Lower leg skin (tissue), 4 donors: ENCODE results near the gene ANK2. TPM values are rescaled to one million over a fixed set of nuclear protein-coding genes. Genes with fewer than 3 reads are reported as not detected.

Source experiments
- DNase-seq, 2 donors: peaks; one replicate each; pipeline ENCODE4 v3.0.0-alpha.2; 2019; ENCODE audit warnings: low spot score in 2 of 2
- H3K4me3 ChIP-seq: fragments of 200-600 bp; sonication (generic); 2 replicates; pipeline ENCODE4 v1.5.1; 2017; ENCODE audit warnings: mild to moderate bottlenecking, low read depth; ENCODE audit not compliant: poor library complexity, severe bottlenecking
- POLR2A ChIP-seq, 2 donors: fragments of 450-650 bp; IDR thresholded peaks; one replicate each; pipeline ENCODE4 v1.6.1; 2016 to 2017; ENCODE audit warnings: antibody characterized with exemption in 2 of 2, mild to moderate bottlenecking in 1 of 2, moderate library complexity in 1 of 2
- WGBS, 2 donors: methylation state at CpG; one replicate each; pipeline ENCODE4 v1.1.5; 2018; 5-methylcytosine and 5-hydroxymethylcytosine counted together
- intact Hi-C: fragments of 100-400 bp; cut with DNase I; formaldehyde crosslinking; loops from one replicate; pipeline ENCODE4 v1.15.0; 2023; ENCODE audit warnings: low total_unique reads
- total RNA-seq, 4 donors: library from RNA; depleted of rRNA; stranded (reverse); fragments of >200 nt; gene quantifications; one replicate each; pipeline ENCODE4 v1.1.0, GENCODE V29; 2016
- TF ChIP-seq, protein P1 (sequence below), 3 donors: fragments of 450-650 bp; IDR thresholded peaks; one replicate each; pipeline ENCODE4 v1.5.1; 2016; ENCODE audit warnings: antibody characterized with exemption in 3 of 3, mild to moderate bottlenecking in 3 of 3, moderate library complexity in 2 of 3

Gene ANK2
- total RNA-seq: 10 to 100 TPM in 3 of 4 donors, 1 to 10 TPM in 1; 7.1 to 28.8 (median 18.3) TPM

- TF ChIP-seq POLR2A (IDR thresholded peaks at IDR 0.05): no peak
- TF ChIP-seq, protein P1, sequence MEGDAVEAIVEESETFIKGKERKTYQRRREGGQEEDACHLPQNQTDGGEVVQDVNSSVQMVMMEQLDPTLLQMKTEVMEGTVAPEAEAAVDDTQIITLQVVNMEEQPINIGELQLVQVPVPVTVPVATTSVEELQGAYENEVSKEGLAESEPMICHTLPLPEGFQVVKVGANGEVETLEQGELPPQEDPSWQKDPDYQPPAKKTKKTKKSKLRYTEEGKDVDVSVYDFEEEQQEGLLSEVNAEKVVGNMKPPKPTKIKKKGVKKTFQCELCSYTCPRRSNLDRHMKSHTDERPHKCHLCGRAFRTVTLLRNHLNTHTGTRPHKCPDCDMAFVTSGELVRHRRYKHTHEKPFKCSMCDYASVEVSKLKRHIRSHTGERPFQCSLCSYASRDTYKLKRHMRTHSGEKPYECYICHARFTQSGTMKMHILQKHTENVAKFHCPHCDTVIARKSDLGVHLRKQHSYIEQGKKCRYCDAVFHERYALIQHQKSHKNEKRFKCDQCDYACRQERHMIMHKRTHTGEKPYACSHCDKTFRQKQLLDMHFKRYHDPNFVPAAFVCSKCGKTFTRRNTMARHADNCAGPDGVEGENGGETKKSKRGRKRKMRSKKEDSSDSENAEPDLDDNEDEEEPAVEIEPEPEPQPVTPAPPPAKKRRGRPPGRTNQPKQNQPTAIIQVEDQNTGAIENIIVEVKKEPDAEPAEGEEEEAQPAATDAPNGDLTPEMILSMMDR (IDR thresholded peaks at IDR 0.05): no peak
- H3K4me3 ChIP-seq: no peak within 1 kb of the TSS
- no peak for DNase-seq
- intact Hi-C loops: no loop called here
- WGBS, 2 donors: 21 to 25% methylated on average over 20 of the region's 20 CpGs
Observed at GRCh38 chr4:113049421-113050370, at the start of gene ANK2. ANK2 (plus strand) TSS chr4:113049653; CDS start chr4:113049729, 76 bp downstream.

- no peak overlapping the region for H3K4me3 ChIP-seq
- intact Hi-C loops: no loop called here
- TF ChIP-seq, protein P1 (IDR thresholded peaks at IDR 0.05): no peak
- no peak for TF ChIP-seq POLR2A (IDR thresholded peaks at IDR 0.05)
- DNase-seq: no peak
- 81 to 93% methylated on average over 2 of the region's 2 CpGs for WGBS, 2 donors
Observed at GRCh38 chr4:113003841-113004240, 45.6 kb upstream of the ANK2 start.

- no peak overlapping the region for H3K4me3 ChIP-seq
- no peak for DNase-seq
- TF ChIP-seq, protein P1 (IDR thresholded peaks at IDR 0.05): no peak
- TF ChIP-seq POLR2A (IDR thresholded peaks at IDR 0.05): no peak
- WGBS, 2 donors: 65 to 92% methylated on average over 4 of the region's 4 CpGs
- intact Hi-C loops: no loop called here
Observed at GRCh38 chr4:113004655-113005054, 44.8 kb upstream of the ANK2 start.

- intact Hi-C loops: no loop called here
- H3K4me3 ChIP-seq: no peak overlapping the region
- TF ChIP-seq, protein P1 (IDR thresholded peaks at IDR 0.05): no peak
- TF ChIP-seq POLR2A (IDR thresholded peaks at IDR 0.05): no peak
- DNase-seq: no peak
- 69 to 81% methylated on average over 1 of the region's 1 CpG for WGBS, 2 donors
Observed at GRCh38 chr4:113006632-113007031, 42.8 kb upstream of the ANK2 start.

DNA sequence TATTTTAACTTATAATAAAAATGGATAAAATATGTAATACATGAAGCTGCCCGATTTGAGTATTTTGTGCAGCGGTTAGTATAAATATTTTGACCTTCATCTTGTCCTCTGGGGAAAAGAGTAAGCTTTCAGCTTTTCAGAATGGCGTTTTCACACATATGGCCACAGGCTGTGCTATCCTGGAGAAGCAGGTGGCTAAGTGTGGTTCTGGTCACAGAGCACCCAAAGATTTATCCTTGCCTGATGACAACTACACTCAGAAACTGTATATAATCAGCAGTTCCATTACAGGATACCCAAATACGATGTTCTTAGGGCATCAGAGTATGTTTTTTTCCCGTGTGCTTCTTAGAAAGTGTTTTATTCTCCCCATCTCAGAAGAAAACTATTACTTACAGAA is 42.3 kb upstream of the ANK2 start:
- TF ChIP-seq POLR2A (IDR thresholded peaks at IDR 0.05): no peak
- TF ChIP-seq, protein P1 (IDR thresholded peaks at IDR 0.05): no peak
- 70 to 81% methylated on average over 5 of the region's 5 CpGs for WGBS, 2 donors
- intact Hi-C loops: no loop called here
- no peak for DNase-seq
- no peak overlapping the region for H3K4me3 ChIP-seq
